Measurements from ENCODE around the gene KITLG.
A peak's percentile ranks its signal among the peaks of the same experiment; 100 is the strongest.

The KITLG gene

GRCh38 chr12:88591343-88591742, 11.1 kb upstream of the KITLG start:
- no peak overlapping the region for H3K4me3 ChIP-seq (ENCODE audit: low read depth, low read length)
- no peak for TF ChIP-seq CTCF (conservative IDR thresholded peaks at IDR 0.05; ENCODE audit: low read depth, low read length)
- no peak for DNase-seq (ENCODE audit: low read depth)

GRCh38 chr12:88590851-88591250, 10.6 kb upstream of the KITLG start:
- DNase-seq (ENCODE audit: low read depth): no peak
- TF ChIP-seq CTCF (conservative IDR thresholded peaks at IDR 0.05; ENCODE audit: low read depth, low read length): no peak
- no peak overlapping the region for H3K4me3 ChIP-seq (ENCODE audit: low read depth, low read length)

- TF ChIP-seq CTCF (conservative IDR thresholded peaks at IDR 0.05; ENCODE audit: low read depth, low read length): no peak
- H3K4me3 ChIP-seq (ENCODE audit: low read depth, low read length): no peak overlapping the region
- no peak for DNase-seq (ENCODE audit: low read depth)
These were observed 4.8 kb upstream of the KITLG start for GRCh38 chr12:88585077-88585476.

- H3K4me3 ChIP-seq (ENCODE audit: low read depth, low read length): peak overlapping the region; percentile 83
- peak; percentile 37 for DNase-seq (ENCODE audit: low read depth)
- no peak for TF ChIP-seq CTCF (conservative IDR thresholded peaks at IDR 0.05; ENCODE audit: low read depth, low read length)
These were observed 645 bp downstream of the KITLG start for GRCh38 chr12:88579601-88580050.

GRCh38 chr12:88579161-88579517, 1.1 kb downstream of the KITLG start:
- no peak for DNase-seq (ENCODE audit: low read depth)

GRCh38 chr12:88578276-88579160, 1.8 kb downstream of the KITLG start:
- no peak for TF ChIP-seq CTCF (conservative IDR thresholded peaks at IDR 0.05; ENCODE audit: low read depth, low read length)
- peak overlapping the region; percentile 83 for H3K4me3 ChIP-seq (ENCODE audit: low read depth, low read length)

More at GRCh38 chr12:88579161-88579517, 1.1 kb downstream of the KITLG start:
- peak overlapping the region; percentile 83 for H3K4me3 ChIP-seq (ENCODE audit: low read depth, low read length)
- TF ChIP-seq CTCF (conservative IDR thresholded peaks at IDR 0.05; ENCODE audit: low read depth, low read length): peak; percentile 44

GRCh38 chr12:88577537-88577936, 2.7 kb downstream of the KITLG start:
- H3K4me3 ChIP-seq (ENCODE audit: low read depth, low read length): no peak overlapping the region
- TF ChIP-seq CTCF (conservative IDR thresholded peaks at IDR 0.05; ENCODE audit: low read depth, low read length): peak; percentile 35
- peak; percentile 63 for DNase-seq (ENCODE audit: low read depth)

More at GRCh38 chr12:88578276-88579160, 1.8 kb downstream of the KITLG start:
- peak; percentile 26 for DNase-seq (ENCODE audit: low read depth)
